Left ventricle myocardium inferior (tissue), 1 donor: Measurements from ENCODE around the gene TTYH3. TPM values are rescaled to one million over a fixed set of nuclear protein-coding genes. Genes with fewer than 3 reads are reported as not detected.

Source experiments
- DNase-seq: peaks from one replicate; pipeline ENCODE4 v3.0.0-alpha.2; 2020
- H3K27ac ChIP-seq: fragments of 200-600 bp; replicated peaks from 2 replicates; pipeline ENCODE4 v1.8.0; 2021
- H3K27me3 ChIP-seq: fragments of 200-600 bp; 2 replicates; pipeline ENCODE4 v1.8.0; 2021; ENCODE audit warnings: low read depth
- H3K36me3 ChIP-seq: fragments of 200-600 bp; 2 replicates; pipeline ENCODE4 v1.8.0; 2021
- H3K4me1 ChIP-seq: fragments of 200-600 bp; 2 replicates; pipeline ENCODE4 v1.8.0; 2021
- H3K4me3 ChIP-seq: fragments of 200-600 bp; 2 replicates; pipeline ENCODE4 v1.8.0; 2021; ENCODE audit warnings: mild to moderate bottlenecking, moderate library complexity
- H3K9me3 ChIP-seq: fragments of 200-600 bp; replicated peaks from 2 replicates; pipeline ENCODE4 v1.8.0; 2021
- intact Hi-C: fragments of 100-400 bp; cut with micrococcal nuclease; formaldehyde crosslinking; loops from one replicate; pipeline ENCODE4 v1.11.0; 2022
- total RNA-seq: library from RNA; stranded (reverse); fragmentation: NEBNext Ultra II Directional; extraction: Animal tissue kit (Norgen Biotek cat#: 25700); gene quantifications from one replicate; pipeline ENCODE4 v1.2.1, GENCODE V29; 2021
- TF ChIP-seq, protein P1 (sequence below): fragments of 200-600 bp; IDR thresholded peaks from 2 replicates; pipeline ENCODE4 v1.8.0; 2021; ENCODE audit warnings: antibody characterized with exemption, mild to moderate bottlenecking, borderline replicate concordance
- donor health status: DM: no; HTN: yes; CAD: no; lungs with severe emphysema.

The TTYH3 gene
- total RNA-seq, 1 donor from 2014 or later, result 10.9 TPM

DNA sequence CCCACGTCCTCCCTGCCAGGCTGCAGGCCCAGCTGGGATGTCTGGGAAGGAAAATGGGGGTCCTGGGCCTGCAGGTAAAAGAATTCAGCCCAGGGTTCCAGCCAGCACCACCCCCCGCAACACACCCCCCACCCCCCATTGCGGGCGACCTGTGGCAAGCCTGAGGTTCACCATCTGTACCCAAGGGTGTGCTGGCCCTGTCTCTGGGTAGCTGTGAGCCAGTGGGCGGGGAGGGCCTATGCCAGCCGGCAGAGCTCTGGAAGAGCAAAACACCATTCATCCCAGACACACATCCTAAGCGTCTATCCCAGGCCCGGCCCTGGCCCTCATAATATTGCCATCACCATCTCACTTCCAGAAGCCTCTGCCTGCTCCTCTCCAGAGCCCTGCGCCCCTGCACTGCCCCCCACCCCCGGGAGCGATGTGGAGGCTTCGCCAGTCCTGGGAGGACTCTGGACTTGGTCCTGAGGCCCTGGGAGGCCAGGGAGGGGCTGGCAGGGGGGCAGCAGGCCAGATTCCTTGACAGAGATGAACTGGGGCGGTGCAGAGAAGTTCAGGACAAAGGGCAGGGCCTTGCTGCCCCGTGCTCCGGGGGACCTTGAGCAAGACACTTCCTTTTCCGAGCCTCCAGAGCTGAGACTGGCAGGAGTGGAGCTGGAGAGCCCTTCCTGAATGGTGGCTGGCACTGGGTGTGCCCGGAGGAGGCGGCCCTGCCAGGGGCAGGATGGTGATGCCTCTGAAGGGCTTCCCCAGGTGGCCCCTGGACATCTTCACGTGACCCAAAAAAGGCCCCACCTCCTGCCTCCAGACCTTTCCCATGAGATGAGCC lies 8.7 kb upstream of the TTYH3 start:
- TF ChIP-seq, protein P1, sequence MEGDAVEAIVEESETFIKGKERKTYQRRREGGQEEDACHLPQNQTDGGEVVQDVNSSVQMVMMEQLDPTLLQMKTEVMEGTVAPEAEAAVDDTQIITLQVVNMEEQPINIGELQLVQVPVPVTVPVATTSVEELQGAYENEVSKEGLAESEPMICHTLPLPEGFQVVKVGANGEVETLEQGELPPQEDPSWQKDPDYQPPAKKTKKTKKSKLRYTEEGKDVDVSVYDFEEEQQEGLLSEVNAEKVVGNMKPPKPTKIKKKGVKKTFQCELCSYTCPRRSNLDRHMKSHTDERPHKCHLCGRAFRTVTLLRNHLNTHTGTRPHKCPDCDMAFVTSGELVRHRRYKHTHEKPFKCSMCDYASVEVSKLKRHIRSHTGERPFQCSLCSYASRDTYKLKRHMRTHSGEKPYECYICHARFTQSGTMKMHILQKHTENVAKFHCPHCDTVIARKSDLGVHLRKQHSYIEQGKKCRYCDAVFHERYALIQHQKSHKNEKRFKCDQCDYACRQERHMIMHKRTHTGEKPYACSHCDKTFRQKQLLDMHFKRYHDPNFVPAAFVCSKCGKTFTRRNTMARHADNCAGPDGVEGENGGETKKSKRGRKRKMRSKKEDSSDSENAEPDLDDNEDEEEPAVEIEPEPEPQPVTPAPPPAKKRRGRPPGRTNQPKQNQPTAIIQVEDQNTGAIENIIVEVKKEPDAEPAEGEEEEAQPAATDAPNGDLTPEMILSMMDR, result no peak
- intact Hi-C loops, result no loop called here
- no peaks in the 10 kb centered on the region for H3K27me3 ChIP-seq
- H3K9me3 ChIP-seq, result no peaks in the 10 kb centered on the region
- no peak for DNase-seq
- H3K36me3 ChIP-seq, result no peaks in the 10 kb centered on the region
- no peak overlapping the region for H3K27ac ChIP-seq
- H3K4me1 ChIP-seq, result peaks cover 61% of the 10 kb centered on the region
- H3K4me3 ChIP-seq, result no peak overlapping the region

DNA sequence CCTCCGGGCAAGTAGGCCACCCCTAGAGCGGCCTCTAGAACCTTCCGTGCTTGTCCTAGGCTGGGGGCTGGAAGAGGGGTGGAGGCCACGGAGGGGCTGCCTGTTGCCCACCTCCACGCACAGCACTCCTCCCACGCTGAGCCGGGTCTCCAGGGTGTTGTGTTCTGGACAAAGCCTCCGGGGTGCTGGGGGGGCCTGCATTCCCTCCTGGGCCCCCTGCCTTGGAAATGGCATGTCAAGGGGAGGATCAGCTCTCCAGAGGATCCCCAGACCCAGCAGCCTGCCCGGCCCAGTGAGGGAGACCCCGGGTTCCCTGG lies 8.1 kb upstream of the TTYH3 start:
- DNase-seq, result no peak
- H3K4me1 ChIP-seq, result peaks cover 55% of the 10 kb centered on the region
- no peaks in the 10 kb centered on the region for H3K36me3 ChIP-seq
- TF ChIP-seq, protein P1, result no peak
- H3K4me3 ChIP-seq, result no peak overlapping the region
- H3K9me3 ChIP-seq, result no peaks in the 10 kb centered on the region
- no peaks in the 10 kb centered on the region for H3K27me3 ChIP-seq
- intact Hi-C loops, result no loop called here
- no peak overlapping the region for H3K27ac ChIP-seq

DNA sequence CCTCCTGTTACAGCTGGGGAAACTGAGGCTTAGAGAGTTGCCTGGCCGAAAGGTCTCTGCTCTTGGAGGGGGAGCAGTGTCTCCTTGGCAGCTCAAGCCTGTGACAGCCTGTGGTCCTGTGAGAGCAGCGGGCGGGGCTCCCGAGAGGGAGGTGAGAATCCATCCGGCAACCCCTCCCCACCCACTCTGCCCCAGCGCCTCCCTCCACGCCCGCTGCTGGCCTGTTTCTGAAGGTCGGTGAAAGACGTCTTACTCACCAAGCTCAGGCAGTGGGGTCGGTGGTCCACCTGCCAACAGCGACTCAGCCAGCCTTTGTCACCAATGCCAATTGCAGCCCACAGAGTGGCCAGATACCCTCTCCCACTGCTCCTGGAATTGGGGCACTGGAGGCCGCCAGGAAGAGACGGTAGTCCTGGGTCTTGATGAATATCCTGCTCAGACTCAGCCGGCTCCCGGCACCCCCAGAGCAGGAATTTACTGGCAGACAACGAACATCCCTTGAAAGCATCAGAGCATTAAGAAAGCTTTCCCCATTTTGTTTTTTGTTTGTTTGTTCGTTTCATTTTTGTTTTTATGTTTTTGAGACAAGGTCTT lies 7.4 kb upstream of the TTYH3 start:
- H3K27me3 ChIP-seq, result no peaks in the 10 kb centered on the region
- H3K4me3 ChIP-seq, result no peak overlapping the region
- H3K9me3 ChIP-seq, result no peaks in the 10 kb centered on the region
- H3K36me3 ChIP-seq, result no peaks in the 10 kb centered on the region
- peaks cover 53% of the 10 kb centered on the region for H3K4me1 ChIP-seq
- TF ChIP-seq, protein P1, result no peak
- peak; percentile 18 for DNase-seq
- H3K27ac ChIP-seq, result no peak overlapping the region
- intact Hi-C loops, result no loop called here

DNA sequence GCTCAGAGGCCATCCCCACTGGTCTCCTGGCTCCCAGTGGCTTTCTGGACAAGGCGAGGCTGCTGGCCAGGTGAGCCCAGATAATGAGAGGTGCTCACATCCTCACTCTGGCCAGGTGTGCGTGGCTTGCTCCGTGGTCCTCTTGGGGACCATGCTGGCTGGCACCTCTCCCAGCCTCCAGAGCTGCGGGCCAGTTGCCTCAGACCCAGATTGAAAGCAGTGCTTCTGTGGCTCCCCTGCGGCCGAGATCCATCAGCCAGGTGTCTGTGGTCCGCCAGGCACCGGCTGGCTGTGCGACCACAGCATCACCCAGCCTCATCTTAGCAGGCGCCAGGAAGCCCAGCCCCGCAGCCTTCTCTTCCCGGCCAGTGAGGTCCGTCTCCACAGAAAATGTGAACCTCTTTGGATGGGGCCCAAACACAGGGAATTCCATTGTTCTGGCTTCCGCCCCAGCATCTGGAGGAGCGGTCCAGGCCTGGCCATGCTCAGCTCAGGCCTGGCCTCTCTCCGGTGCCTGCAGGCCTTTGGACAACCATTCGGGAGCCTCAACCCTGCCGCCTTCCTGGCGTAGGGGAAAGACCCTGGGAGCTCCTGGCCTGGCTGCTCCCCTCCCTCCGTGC lies 5.2 kb upstream of the TTYH3 start:
- DNase-seq, result peak; percentile 49
- Histone ChIP-seq H3K36me3 (no peaks in the 10 kb centered on the region), H3K9me3 (no peaks in the 10 kb centered on the region), H3K27ac (peak overlapping the region; percentile 83), H3K4me3 (no peak overlapping the region), H3K4me1 (peaks cover 61% of the 10 kb centered on the region), H3K27me3 (no peaks in the 10 kb centered on the region)
- intact Hi-C loops, result no loop called here
- TF ChIP-seq, protein P1, result no peak

DNA sequence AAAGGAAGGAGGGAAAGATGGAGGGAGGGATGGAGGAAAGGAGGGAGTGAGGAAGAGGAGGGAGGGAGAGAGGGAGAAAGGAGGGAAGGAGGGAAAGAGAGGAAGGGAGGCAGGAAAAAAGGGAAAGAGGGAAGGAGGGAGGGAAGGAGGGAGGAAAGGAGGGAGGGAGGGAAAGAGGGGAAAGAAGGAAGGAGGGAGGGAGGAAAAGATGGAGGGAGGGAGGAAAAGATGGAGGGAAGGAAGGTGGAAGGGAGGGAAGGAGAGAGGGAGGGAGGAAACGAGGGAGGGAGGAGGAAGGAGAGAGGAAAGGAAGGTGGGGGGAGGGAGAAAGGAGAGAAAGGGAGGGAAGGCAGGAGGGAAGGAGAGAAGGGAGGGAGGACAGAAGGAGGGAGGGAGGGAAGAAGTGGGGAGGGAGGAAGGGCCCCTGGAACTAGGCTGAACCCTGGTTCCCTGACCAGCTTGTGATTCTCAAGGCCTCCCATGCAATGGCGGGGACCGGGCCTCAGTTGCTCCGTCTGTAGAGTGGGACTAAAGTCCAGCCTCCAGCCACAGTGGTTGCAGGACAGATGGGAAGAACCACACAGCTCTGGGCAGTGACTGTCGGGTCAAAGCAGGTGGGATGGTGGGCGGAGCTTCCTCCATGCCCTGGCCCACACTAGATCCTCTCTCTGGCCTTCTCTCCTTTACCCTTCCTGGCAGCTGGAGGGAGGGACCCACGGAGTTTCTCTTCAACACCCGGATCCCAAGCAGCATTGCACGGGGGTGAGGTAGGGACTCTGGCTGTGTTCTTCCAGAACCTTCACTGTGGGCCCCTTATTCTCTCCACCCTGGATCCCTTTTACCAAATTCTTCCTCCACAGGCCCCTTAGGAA lies 4.3 kb upstream of the TTYH3 start:
- peak overlapping the region; percentile 83 for H3K27ac ChIP-seq
- H3K9me3 ChIP-seq, result no peaks in the 10 kb centered on the region
- peak; percentile 13 for DNase-seq
- H3K4me1 ChIP-seq, result peaks cover 58% of the 10 kb centered on the region
- no peaks in the 10 kb centered on the region for H3K36me3 ChIP-seq
- intact Hi-C loops, result no loop called here
- no peak overlapping the region for H3K4me3 ChIP-seq
- TF ChIP-seq, protein P1, result no peak
- H3K27me3 ChIP-seq, result no peaks in the 10 kb centered on the region
